Hematopoietic multipotent progenitor cell treated with erythropoietin and hydrocortisone succinate and interleukin-3 and kit ligand, for 17 days (in vitro differentiated cells): Measurements from ENCODE around the gene KRT86.

Experiments
- DNase-seq: peaks from one replicate; pipeline ENCODE4 v3.0.0-alpha.2; 2015; ENCODE audit warnings: low spot score

KRT86 gene

GRCh38 chr12:52356762-52357580 is 82.5 kb downstream of the KRT86 start:
- DNase-seq = no peak
